Measurements from ENCODE around the gene TPST2.

Gene TPST2

DNA sequence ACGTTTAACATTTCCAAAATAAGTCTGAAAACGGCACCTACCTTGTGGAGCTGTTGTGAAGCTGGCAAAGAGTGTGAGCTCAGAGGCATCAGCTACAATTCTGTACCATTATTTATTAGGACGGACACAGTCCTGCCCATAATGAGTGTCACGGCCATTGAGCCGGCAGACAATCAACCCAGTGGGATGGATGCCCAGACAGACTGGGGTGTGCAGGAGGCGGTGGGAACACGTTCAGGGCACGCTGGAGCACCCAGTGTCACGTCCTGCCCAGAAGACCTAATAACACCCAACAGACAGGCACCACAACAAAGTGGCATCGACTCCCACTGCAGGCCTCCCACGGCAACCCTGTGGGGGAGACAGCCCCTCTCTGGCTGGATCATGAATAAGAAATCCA, 34.5 kb downstream of the TPST2 start:
- DNase-seq (ENCODE audit: low read depth in 2 of 2), result no peak

DNA sequence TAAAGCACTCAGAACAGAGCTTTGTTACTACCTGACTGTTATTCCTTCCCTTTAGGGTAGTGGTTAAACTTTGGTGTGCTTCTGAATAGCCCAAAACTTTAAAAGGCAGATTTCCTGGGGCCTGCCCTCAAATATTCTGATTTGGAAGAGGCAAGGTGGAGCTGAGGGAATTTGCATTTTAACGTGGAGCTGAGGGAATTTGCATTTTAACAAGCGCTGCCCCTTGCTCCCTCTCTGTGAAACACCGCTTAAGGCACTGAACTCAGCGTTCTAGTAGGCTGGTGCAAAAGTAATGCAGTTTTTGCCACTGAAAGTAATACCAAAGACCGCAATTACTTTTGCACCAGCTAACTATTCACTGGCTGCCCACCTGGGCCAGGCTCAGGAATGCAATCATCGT, 35.0 kb downstream of the TPST2 start:
- DNase-seq (ENCODE audit: low read depth in 2 of 2), result no peak

DNA sequence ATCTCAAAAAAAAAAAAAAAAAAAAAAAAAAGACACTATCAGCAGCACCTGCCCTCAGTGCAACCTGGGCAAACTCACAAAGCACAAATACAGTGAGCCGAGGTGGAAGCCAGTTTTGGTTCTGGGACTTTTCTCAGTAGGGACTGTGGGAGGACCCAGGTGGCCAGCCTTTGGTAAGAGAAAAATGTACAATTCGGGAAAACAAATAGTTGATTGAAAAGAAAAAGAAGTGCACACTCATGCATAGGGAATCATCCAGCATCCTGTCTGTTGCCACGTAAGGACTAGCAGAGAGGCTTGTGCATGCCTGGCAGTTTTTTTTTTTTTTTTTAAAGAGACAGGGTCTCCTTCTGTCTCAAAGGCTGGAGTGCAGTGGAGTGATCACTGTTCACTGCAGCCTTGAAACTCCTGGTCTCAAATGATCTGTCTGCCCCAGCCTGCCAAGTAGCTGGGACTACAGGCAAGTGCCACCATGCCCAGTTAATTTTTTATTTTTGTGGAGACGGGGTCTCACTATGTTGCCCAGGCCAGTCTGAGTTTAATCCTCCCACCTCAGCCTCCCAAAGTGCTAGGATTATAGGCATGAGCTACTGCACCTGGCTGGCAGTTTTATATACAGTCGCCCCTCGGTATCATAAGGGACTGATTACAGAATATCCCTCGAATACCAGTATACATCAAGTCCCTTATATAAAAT, 36.7 kb downstream of the TPST2 start:
- DNase-seq (ENCODE audit: low read depth in 2 of 2), result no peak

DNA sequence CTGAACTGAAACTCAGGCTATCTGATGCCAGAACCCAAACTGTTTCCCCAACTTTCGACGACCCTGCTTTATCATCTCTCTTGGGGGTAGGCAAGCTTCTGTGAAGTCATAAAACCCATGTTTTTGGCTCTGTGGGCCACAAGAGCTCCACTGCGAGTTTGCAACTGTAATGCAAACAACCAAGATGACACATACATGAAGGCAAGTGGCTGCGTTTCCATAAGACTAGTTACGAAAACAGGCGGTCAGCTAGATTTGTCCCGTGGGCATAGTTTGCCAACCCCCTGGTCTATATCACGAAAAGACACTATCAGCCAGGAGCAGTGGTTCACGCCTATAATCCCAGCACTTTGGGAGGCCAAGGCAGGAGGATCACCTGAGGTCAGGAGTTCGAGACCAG, 37.5 kb downstream of the TPST2 start:
- no peak for DNase-seq (ENCODE audit: low read depth in 2 of 2)

DNA sequence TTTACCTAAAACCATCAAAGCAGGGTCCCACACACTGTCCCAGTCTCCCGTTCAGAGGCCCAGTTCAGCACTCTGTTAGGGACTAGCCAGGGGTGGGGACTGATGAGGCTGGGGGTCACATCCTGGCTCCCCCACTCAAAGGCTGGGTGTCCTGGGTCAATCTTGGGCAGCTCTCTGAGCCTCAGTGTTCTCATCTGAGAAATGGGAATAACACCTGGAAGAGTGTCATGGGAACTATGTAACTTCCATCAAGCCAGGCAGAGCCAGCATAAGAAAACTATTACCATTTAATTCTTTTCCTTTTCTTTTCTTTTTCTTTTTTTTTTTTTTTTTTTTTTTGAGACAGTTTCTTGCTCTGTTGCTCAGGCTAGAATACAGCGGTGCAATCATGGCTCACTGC, 38.4 kb downstream of the TPST2 start:
- no peak for DNase-seq (ENCODE audit: low read depth in 2 of 2)

DNA sequence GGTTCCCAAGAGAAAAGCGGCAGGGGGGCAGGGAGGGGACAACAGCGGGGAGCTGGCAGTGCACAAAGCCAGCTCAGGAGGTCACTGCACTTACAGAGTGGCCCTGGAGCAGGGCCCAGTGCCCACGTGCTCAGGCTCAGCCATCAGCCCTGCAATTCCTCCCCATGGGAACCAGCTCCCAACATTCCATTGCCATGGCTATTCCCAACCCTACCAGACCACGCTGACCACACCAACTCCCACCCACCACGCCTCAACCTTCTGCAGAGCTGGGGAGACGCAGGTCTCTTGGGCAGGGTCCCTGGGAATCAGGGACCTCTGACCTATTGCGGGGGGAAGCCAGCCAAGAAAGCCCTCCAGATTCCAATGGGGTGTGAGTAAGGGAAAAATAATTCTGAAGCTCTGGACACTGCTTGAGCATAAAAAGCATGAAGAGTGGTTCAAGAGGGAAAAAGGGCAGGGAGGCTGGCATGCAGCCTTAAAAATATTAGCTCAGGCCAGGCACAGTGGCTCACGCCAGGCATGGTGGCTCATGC, 39.4 kb downstream of the TPST2 start:
- no peak for DNase-seq (ENCODE audit: low read depth in 2 of 2)

DNA sequence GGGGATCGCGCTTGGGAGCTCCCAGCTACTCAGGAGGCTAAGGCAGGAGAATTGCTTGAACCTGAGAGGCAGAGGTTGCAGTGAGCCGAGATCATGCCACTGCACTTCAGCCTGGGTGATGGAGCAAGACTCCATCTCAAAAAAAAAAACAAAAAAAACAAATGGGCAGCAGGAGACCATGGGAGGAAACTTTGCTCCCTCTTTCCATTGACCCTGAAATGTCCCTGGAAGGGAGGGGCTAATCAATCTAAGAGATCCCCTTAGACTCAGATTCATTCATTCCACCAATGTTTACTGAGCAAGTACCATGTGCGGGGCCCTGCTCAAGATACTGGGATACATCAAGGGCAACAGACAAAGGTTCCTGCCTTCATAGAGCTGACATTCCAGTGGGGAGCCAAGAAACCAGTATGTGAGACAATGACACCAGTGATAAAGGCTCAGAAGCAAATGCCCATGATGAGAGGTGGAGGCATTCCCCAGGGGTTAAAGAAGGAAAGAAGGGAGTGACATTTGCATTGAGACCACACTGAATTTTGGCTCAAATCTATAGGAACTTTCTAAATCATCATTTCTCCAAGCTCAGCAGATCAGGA, 39.9 kb downstream of the TPST2 start:
- DNase-seq (ENCODE audit: low read depth in 2 of 2), result no peak

DNA sequence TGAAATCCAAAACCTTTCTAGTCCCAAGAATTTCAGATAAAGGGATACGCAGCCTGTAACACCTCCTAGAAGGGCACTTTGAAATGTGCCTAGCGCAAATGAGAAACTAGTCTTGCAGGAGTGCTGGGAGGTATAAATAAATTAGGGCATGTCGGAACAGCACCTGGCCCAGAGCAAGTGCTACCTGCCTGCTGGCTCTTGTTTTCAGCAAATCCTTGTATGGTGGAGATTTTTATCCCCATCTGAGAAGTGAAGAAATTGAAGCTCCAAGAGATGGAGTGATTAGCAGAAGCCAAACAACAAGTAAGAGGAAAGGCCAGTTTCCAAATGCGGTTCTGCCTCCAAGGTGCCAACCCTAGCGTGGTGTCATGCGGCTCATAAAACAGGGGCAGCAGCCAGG, 40.9 kb downstream of the TPST2 start:
- no peak for DNase-seq (ENCODE audit: low read depth in 2 of 2)

DNA sequence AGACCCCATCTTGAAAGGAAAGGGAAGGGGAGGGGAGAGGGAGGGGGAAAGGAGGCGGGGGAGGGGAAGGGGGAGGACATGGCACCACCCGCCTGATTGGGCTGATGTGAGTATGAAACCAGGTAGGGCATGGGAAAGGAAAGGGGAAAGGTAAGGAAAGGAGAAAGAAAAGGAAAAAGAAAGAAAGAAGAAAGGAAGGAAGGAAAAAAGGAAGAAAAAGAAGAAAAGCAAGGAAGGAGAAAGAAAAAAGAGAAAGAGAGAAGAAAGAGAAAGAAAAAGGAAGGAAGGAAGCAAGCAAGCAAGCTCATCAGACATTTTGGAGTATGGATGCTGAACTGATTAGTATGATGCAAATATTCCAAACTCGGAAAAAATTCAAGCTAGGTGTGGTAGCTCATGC, 41.6 kb downstream of the TPST2 start:
- no peak for DNase-seq (ENCODE audit: low read depth in 2 of 2)

DNA sequence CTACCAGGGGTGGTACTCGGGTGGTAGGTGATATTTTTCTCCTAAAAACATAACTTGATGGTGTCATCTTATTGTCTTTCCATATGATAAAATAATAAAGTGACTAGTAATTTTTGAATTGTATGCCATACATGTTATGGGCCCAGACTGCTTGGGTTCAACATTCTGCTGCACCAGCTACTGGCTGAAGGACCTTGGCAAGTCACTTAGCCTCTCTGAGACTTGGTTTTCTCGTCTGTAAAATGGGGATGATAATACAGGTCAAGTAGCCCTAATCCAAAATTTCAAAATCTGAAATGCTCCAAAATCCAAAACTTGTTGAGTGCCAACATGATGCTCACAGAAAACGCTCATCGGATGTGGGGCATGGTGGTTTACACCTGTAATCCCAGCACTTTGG, 42.1 kb downstream of the TPST2 start:
- DNase-seq (ENCODE audit: low read depth in 2 of 2), result no peak

DNA sequence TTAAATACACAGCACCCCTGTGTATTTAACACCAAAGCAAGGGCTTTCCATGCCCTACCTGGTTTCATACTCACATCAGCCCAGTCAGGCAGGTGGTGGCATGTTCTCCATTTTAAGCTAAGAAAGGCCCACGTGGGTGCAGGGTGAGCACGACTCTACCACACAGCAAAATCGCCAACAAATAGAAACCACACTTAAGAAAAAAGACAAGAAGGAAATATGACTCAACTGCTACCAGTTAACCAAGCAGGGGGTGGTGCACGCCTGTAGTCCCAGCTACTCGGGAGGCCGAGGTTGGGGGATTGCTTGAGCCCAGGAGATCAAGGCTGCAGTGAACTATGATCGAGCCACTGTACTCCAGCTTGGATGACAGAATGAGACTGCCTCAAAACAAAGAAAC, 42.5 kb downstream of the TPST2 start:
- peak; percentile 9 to 33 for DNase-seq (ENCODE audit: low read depth in 2 of 2)

DNA sequence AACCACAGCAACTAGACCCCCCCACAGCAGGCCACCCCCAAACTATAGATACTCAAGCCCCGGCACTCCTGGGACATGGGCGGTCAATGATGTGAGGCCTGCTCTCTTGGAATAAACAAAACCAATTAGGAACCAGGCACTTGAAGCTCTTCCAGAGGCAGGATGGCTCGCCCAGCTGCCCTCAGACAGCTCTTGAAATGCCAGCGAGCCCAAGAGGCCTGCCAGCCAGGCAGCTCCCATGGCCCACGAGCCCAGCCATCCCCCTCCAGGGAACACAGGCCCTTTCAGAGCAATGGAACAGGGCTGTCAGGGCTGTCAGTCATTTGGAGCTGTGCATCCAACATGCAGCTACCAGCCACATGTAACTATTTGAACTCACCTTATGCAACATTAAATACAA, 43.6 kb downstream of the TPST2 start:
- DNase-seq (ENCODE audit: low read depth in 2 of 2), result no peak

DNA sequence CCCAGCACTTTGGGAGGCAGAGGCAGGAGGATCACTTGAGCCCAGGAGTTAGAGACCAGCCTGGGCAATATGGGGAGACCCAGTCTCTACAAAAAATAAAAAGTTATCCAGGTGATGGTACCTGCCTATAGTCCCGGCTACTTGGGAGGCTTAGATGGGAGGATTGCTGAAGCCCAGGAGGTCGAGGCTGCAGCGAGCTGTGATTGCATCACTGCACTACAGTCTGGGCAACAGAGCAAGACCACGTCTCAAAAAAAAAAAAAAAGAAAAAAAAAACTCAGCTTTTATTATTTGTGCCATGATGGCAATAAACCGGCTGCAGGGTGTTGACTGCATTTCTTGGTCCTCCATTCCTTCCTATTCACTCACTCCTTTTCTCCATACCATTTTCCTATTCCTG, 44.1 kb downstream of the TPST2 start:
- no peak for DNase-seq (ENCODE audit: low read depth in 2 of 2)

DNA sequence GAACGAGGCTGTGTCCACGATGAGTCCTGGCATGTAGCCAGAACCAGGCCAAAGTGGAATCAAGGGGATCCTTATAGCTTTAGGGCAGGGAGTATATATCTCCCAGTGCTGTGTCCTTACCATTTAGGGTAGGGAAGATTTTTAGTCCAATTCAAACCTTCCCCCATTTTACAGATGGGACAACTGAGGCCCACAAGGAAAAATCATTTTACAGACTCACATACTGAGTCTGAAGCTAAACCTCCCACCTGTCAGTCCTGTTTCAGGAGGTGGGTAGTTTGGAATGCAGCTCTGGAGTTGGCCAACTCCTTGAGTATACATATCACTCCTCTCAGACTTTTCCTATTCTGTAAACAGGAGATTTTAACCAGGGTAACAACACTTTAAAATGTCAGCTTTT, 44.5 kb downstream of the TPST2 start:
- no peak for DNase-seq (ENCODE audit: low read depth in 2 of 2)

DNA sequence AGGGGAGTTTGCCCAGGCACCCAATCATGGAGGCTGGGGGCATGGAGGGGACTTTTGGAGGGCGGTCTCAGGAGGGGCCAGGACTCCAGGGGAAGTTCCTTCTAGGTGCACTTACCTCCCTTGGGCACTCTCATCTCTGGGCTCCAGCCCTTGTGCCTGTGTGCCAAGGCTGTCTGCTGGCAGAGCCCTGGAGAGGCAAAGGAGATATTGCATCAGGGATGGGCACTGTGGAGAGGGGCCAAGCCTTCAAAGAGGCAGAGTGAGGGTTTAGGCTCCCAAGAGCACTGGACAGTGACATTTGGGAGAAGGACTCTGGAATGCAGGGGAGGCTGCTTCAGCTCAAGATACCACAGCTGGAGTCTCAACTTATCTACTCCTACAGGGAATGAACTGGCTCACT, 45.4 kb downstream of the TPST2 start:
- no peak for DNase-seq (ENCODE audit: low read depth in 2 of 2)

DNA sequence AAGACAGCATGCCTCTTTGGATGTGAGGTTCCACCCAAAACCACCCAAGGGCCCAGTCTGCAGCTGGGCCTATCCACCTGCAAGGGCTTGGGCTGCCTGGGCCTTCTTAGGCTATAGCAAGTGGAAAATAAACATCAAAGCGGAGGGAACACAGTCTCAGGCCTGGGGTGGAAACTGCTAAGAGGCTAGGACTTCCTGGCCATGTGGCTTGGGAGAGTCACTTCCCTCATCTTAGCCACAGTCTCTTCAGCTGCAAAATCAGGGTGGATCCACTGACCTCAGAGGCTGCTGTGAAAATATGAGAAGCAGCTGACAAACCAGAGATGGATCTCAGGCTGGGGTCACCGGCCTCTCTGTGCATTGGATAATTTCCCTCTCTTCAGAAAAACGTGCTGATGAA, 47.1 kb downstream of the TPST2 start:
- no peak for DNase-seq (ENCODE audit: low read depth in 2 of 2)

DNA sequence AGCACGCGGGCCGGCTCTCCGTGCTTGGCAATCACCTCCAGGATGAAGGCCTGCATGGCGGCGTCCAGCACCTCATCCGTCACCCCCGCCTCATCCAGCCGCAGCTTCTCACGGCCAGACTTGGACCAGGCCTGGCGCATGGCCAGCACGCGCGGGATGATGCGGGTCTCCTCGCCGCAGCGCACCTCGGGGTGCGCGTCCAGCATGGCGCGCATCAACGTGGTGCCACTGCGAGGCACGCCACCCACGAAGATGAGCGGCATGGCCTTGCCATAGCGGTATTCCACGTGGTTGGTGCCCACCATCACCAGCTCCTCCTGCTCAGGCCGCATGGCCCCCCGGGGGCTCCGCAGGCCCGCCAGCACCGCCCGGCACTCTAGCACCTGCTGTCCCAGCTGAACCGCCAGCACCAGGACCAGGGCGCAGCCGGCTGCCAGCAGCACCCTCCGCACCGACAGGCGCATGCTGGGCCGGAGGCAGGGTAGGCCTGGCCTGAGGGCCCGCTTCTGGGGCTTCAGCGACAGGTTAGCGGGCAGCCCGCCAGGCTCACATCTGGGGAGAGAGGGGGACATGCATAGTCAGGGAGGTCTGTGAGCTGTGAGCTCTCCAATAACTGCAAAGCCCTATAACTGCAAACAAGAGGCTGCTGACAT, 48.6 kb downstream of the TPST2 start:
- no peak for DNase-seq (ENCODE audit: low read depth in 2 of 2)

DNA sequence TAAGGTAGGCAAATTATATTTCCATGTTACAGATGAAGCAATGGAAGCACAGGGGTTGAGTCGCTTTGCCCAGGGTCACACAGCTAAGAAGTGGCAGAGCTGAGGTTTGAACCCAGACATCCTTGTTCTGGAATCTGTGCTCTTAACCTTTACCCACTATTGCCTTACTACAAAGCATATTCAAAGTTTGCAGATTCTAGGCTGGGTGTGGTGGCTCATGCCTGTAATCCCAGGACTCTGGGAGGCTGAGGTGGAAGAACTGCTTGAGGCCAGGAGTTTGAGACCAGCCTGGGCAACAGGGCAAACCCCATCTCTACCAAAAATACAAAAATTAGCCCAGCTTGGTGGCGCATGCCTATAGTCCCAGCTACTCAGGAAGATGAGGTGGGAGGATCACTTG, 49.8 kb downstream of the TPST2 start:
- no peak for DNase-seq (ENCODE audit: low read depth in 2 of 2)

DNA sequence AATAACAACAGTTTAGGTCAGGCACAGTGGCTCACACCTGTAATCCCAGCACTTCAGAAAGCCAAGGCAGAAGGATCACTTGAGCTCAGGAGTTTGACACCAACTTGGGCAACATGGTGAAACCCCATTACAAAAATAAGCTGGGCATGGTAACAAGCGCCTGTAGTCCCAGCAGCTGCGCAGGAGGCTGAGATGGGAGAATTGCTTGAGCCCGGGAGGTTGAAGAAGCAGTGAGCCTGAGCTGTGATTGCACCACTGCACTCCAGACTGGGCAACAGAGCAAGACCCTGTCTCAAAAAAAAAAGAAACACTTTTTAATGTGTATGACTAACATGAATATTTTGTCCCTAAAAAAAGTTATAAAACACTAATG, 53.2 kb downstream of the TPST2 start:
- DNase-seq (ENCODE audit: low read depth in 2 of 2), result no peak

DNA sequence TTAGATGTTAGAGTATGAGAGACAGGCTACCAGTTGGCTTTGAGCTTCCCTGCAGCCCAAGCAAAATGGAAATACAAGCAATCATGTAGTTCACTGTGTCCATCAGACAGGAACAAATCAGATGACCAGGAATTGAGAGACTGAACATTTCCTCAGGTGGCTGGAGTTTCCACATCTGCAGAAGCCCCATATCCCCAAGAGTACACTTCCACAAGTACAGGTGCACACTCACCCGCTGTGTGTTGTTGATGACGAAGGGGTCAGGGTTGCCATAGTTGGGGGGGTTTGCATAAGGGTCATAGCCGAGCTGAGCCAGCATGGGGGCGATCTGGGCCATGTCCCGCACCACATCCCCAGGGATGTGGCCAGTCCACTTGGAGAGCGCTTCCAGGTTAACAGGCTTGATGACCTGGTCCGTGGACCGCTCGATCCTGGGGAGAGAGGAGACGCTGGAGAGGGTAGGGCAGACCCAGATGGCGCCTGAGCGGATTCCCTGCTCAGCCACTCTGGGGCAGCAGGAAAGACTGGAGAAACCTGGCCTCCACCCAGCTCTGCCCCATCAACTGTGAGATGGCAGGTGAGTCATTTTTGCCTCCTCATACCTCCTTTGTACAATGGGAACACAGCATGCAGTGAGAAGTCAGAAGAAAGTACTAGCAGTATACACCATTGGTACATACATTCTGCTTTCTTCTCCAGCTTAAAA, 53.7 kb downstream of the TPST2 start:
- DNase-seq (ENCODE audit: low read depth in 2 of 2), result no peak

DNA sequence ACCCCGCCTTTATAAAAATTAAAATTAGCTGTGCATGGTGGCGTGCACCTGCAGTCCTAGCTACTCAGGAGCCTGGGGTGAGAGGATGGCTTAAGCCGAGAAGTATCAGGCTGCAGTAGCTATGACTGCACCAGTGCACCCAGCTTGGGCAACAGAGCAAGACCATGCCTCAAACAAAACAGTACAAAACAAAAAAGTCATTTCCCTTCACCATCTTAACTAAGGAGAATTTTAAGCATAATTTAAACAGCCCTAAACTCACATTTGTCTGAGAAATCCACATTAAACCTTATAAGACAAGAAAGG, 54.4 kb downstream of the TPST2 start:
- DNase-seq (ENCODE audit: low read depth in 2 of 2), result no peak

DNA sequence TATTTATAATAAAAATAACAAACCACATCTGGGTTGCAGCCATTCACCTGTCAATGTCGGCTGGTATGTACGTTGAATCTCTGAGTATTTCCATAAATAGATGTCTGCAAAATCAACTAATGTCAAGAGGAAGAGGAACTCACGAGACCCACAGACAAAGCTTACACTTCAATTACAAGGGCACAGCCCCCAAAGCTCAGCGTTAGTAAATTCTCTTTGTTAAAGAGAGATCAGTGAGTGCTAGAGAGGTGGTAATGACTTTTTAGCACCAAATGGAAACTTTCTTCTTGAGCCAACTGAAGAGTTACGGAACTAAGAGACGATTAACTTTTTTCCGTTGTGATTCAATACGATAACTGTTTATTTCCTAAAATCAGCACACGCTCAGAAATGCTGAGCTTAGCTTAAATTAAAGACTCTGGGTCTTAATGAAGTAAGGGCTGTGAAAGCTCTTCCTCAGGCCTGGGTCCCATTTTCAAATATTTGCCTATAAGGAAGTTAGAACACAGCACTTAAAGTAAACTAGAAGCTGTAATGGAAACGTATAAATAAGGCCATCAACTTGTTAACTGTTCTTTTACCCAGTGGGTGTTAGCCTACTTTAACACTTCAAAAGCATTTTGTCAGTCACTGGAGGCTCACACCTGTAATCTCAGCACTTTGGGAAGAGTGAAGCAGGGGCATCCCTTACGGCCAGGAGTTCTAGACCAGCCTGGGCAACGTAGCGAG, 54.9 kb downstream of the TPST2 start:
- no peak for DNase-seq (ENCODE audit: low read depth in 2 of 2)
